Jurkat, Clone E6-1 (cell line): Measurements from ENCODE around the gene FOXB1.

Experiments used
- DNase-seq: peaks from one replicate; pipeline ENCODE4 v3.0.0-alpha.2; 2011; ENCODE audit warnings: low read depth, low spot score
- H3K4me3 ChIP-seq: 2 replicates; pipeline ENCODE4 v1.5.1; 2011; ENCODE audit warnings: mild to moderate bottlenecking, low read length, control low read depth, moderate library complexity

The FOXB1 gene

DNA sequence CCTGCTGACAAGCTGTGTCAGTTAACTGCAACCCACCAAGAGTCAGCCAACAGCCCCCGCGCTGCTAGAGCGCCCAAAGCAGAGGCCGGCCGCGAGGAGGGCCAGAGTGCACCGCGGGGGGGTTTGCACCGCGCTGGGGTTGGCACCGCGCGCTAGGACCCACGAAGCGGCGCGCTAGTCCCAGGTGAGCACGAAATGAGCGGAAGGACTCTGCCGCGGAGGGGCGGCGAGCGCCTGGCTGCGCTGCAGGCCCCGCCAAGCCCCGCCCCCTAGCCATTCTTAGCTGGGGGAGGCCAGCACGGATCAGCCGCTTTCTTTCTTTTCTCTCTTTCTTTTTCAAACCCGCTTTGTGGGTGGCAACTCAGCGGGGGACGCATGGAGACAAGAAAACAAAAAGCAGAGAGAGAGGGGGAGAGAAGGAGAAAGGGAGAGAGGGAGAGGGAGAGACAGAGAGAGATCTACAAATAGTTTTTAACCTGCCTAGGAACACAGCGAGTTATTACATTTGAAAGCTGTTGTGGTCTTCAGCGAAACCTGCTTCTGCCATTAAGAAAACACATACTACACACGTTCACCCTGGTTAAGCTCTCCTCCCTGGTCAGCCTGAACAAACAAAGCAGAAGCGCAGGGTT lies 6.9 kb upstream of the FOXB1 start:
- peak; percentile 79 for DNase-seq
- peak overlapping the region; percentile 51 for H3K4me3 ChIP-seq

DNA sequence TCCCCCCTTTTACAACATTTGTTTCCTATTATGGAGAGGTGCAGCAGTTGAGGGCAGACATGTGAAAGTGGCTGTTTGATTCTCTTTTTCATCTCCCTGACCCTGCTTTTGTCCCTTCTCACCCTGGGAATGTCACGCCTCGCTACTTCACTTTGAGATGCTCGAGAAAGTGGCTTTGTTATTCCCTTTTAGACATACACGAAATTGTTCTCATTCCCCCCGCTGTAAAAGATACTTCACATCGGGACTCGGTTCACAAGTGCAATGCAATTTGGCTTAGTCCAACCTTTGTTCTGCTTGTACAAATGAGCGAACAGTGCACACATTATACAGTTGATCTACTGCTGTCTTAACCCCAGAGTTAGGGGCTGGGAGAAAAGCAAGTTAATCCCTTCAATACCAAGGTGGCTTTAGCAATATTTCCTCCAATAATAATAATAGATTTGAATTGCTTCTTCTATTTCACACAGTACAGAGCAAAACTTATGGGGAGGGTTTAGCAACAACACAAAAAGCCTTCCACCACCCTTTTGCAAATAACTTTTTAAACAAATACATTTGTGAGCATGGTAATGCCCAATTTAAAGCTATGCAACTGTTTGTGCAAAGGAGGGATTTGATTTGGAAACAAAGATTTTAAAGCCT lies 5.7 kb upstream of the FOXB1 start:
- no peak overlapping the region for H3K4me3 ChIP-seq
- no peak for DNase-seq

DNA sequence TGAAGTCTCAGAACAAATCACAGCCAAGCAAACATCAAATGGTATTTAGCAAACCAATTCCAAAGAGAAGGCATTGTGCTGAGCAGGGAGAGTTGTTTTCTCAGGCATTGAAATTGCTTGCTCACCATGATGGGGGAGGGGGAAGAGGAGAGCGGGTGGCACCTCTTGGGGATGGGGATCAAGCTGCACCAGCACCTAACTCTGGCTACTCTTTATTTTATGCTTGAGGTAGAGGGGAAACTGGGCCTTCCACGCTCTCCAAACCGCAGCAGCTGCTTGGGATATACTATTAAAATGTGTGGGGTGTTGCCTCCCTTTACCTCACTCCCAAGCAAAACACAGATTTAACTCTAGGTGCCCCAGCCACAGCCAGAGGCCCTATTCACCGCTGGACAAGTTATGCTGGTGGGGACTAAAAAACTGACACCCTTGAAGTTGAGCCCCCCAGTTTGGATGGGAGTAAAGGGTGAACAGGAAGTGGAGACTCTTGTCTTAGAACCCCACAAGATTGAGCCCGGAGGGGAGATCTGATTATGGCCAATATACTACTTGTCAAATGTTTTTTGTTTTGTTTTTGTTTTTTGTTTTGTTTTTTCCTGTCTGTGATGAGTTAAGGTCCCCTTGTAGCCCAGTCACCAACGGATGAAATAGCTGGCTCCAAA lies 5.0 kb upstream of the FOXB1 start:
- no peak for DNase-seq
- H3K4me3 ChIP-seq, result no peak overlapping the region

DNA sequence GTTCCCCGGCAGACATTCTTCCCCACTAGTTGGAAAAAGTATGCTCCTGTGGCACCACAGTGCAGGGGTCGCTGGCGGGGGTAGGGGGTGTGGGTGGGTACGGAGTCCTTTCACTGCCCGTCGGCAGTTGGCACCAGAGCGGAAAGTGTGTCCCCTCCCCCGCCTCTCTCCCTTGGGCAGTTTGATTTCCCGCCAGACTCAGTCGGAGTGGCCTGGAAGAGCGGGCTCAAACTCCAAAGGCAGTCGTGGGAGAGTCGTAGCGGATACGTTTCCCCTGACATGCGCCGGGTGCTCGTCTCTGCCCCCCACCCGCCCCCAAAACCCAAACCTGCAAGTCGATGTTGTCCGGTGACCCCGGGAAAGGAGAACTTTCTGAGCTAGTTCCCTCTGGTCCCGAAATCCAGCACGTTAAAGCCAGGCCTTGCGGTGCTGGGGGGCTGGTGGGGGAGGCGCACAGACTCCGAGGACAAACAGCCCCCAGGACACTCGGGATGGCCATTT lies 4.4 kb upstream of the FOXB1 start:
- H3K4me3 ChIP-seq, result no peak overlapping the region

GRCh38 chr15:60000113-60000823 lies 3.8 kb upstream of the FOXB1 start:
- no peak for DNase-seq
- no peak overlapping the region for H3K4me3 ChIP-seq

More for the DNA sequence above, 4.4 kb upstream of the FOXB1 start:
- no peak for DNase-seq

- H3K4me3 ChIP-seq, result no peak overlapping the region
- no peak for DNase-seq
These were observed 3.1 kb upstream of the FOXB1 start for GRCh38 chr15:60000824-60001609.

GRCh38 chr15:60001610-60002527 lies 2.2 kb upstream of the FOXB1 start:
- no peak overlapping the region for H3K4me3 ChIP-seq

DNA sequence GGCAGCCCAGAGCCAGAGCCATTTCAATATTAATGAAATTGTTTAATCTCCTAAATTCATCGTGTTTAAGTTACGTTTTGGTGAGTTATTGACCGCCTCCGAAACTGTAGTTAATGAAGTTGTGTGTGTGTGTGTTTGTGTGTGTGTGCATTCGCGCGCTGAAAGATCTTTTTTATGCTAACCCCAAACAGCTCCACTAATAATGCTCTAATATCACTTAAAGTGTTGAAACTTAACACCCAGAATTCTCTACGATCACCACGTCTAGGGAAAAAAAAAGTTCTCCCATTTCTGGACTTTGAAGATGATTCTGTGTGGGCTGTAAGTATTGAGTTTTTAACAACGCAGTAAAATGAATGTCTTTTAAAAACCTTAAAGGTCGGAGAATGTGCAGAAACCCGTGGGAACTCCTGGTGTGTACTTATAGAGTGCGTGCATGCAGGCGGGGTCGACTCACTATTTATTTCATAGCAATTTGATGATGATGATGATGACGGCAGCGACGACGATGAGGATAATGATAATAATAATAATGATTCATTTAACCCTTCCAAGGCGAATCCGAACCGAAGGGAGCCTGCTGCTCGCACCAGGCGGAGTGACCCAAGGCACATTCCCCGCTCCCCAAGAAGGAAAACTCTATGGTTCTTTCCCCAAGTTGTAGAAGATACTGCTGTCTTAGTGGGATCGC lies 1.4 kb upstream of the FOXB1 start:
- no peak overlapping the region for H3K4me3 ChIP-seq
- DNase-seq, result no peak

More at GRCh38 chr15:60001610-60002527, 2.2 kb upstream of the FOXB1 start:
- DNase-seq, result no peak

DNA sequence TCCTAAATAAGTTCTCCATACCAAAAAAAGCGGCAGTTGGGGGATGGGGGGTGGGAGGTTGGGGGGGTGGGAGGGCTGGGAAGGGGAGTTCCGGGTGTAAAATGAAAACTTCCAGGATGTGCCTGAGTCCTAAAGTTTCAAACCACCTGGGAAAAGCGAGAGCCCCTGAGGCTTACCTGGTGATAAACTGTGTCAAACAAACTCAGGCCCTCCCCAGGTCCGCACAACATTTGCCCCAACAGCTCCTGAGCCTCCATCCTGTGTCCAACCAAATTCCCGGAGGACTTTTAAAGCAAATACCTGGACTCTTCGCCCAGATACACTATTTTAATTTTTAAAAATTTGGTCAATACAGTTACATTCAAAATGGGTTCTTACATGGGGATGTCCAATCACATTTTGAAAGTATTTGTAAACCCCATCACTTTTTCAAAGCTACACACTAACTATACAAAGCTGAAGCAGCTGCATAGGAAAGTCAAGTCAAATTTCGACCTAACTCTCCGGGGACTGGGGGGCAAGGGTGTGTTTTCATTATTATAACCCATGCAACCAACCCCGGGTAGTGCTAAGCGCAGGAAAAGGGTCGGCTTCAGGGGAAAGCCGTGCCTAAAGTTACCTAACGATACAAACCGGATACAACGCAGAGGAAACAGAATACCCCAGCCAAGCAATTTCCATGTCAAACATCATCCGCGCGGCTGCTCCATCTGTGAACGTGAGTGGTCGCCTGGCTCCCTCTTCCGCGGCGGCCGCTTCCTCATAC lies 685 bp upstream of the FOXB1 start:
- DNase-seq, result no peak
- peak overlapping the region; percentile 64 for H3K4me3 ChIP-seq

- no peak for DNase-seq
- H3K4me3 ChIP-seq, result peak overlapping the region; percentile 64
These were observed 788 bp downstream of the FOXB1 start for GRCh38 chr15:60004846-60005351.

GRCh38 chr15:60005352-60006202 lies 1.5 kb downstream of the FOXB1 start:
- DNase-seq, result no peak
- H3K4me3 ChIP-seq, result peak overlapping the region; percentile 64

- H3K4me3 ChIP-seq, result peak overlapping the region; percentile 64
- peak; percentile 79 for DNase-seq
These were observed 2.2 kb downstream of the FOXB1 start for GRCh38 chr15:60006203-60006862.

- peak overlapping the region; percentile 64 for H3K4me3 ChIP-seq
- no peak for DNase-seq
These were observed 2.8 kb downstream of the FOXB1 start for GRCh38 chr15:60006873-60007272.

GRCh38 chr15:60009124-60009960 lies 5.2 kb downstream of the FOXB1 start:
- no peak for DNase-seq
- H3K4me3 ChIP-seq, result no peak overlapping the region
